ENCODE measurements around the gene MGLL. TPM values are rescaled to one million over a fixed set of nuclear protein-coding genes. Genes with fewer than 3 reads are reported as not detected.
A peak's percentile ranks its signal among the peaks of the same experiment; 100 is the strongest.

Gene MGLL
- total and polyA plus RNA-seq, 9 of the 15 experiments (the other 6 are each of a cell fraction or from before 2014, with no cell fraction given): 0.12 to 0.32 (median 0.18) TPM; not detected in 6

DNA sequence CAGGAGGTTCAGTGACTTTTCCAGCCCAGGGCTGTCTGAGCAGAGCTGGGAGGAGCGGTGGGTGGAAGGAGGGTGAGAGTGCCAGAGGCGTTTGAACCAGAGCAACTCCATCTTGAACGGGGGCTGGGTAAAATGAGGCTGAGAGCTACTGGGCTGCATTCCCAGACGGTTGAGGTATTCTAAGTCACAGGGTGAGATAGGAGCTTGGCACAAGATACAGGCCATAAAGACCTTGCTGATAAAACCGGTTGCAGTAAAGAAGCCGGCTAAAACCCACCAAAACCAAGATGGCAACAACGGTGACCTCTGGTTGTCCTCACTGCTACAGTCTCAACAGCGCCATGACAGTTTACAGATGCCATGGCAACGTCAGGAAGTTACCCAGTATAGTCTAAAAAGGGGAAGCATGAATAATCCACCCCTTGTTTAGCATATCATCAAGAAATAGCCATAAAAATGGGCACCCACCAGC is 89.4 kb downstream of the MGLL start (continued):
- TF ChIP-seq ZNF134 (CRISPR knock-in tag; conservative IDR thresholded peaks at IDR 0.05) (peak; percentile 76), ZSCAN32 (CRISPR knock-in tag; IDR thresholded peaks at IDR 0.05) (no peak), ZNF644 (tag; IDR thresholded peaks at IDR 0.05; ENCODE audit: low read depth) (peak; percentile 97), NR2C2 (CRISPR knock-in tag; IDR thresholded peaks at IDR 0.05) (no peak), NR2C2 (tag; IDR thresholded peaks at IDR 0.05) (peak; percentile 69), ZNF740 (CRISPR knock-in tag; IDR thresholded peaks at IDR 0.05) (no peak), ZNF740 (tag; IDR thresholded peaks at IDR 0.05) (peak in 1 of 2 experiments; percentile 94; a peak in 2 of 4 replicates), DMBX1 (CRISPR knock-in tag; IDR thresholded peaks at IDR 0.05; ENCODE audit: borderline replicate concordance) (peak; percentile 89), ZNF592 (IDR thresholded peaks at IDR 0.05) (peak; percentile 91), ZNF347 (CRISPR knock-in tag; IDR thresholded peaks at IDR 0.05; ENCODE audit: low read depth) (0 out of 2 replicates have a peak, but pooled peaks have one; percentile 21), HDAC8 (tag; IDR thresholded peaks at IDR 0.05) (peak; percentile 98), BCLAF1 (IDR thresholded peaks at IDR 0.05; ENCODE audit: borderline replicate concordance in 1 of 2, control insufficient read depth in 1 of 2, low read depth in 2 of 2, low read length in 1 of 2) (no peak), ATF4 (CRISPR knock-in tag; IDR thresholded peaks at IDR 0.05) (peak; percentile 41; the same call in 1 of the 2 replicates), KDM4B (IDR thresholded peaks at IDR 0.05; ENCODE audit: borderline replicate concordance in 2 of 2, low read depth in 1 of 2) (no peak), HIVEP1 (CRISPR knock-in tag; IDR thresholded peaks at IDR 0.05) (peak; percentile 88; the same call in 1 of the 2 replicates), ZNF239 (CRISPR knock-in tag; IDR thresholded peaks at IDR 0.05) (peak; percentile 78)
- TF ChIP-seq, protein P1, sequence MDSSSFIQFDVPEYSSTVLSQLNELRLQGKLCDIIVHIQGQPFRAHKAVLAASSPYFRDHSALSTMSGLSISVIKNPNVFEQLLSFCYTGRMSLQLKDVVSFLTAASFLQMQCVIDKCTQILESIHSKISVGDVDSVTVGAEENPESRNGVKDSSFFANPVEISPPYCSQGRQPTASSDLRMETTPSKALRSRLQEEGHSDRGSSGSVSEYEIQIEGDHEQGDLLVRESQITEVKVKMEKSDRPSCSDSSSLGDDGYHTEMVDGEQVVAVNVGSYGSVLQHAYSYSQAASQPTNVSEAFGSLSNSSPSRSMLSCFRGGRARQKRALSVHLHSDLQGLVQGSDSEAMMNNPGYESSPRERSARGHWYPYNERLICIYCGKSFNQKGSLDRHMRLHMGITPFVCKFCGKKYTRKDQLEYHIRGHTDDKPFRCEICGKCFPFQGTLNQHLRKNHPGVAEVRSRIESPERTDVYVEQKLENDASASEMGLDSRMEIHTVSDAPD (CRISPR knock-in tag; IDR thresholded peaks at IDR 0.05): peak; percentile 69; the same call in 1 of the 2 replicates
